GM18499 (cell line): ENCODE data around the gene PRMT3.
"Not testable (repeated sequence)": the region's sequence is repeated elsewhere in the genome, so short reads cannot be mapped to it uniquely, and the experiment has no call there.

ENCODE experiments used
- ATAC-seq: cut with Tn5 transposase; IDR thresholded peaks from one replicate; pipeline ENCODE4 v1.9.1; 2021; ENCODE audit warnings: moderate number of reproducible peaks; ENCODE audit not compliant: insufficient read depth, unreplicated experiment

PRMT3 gene

DNA sequence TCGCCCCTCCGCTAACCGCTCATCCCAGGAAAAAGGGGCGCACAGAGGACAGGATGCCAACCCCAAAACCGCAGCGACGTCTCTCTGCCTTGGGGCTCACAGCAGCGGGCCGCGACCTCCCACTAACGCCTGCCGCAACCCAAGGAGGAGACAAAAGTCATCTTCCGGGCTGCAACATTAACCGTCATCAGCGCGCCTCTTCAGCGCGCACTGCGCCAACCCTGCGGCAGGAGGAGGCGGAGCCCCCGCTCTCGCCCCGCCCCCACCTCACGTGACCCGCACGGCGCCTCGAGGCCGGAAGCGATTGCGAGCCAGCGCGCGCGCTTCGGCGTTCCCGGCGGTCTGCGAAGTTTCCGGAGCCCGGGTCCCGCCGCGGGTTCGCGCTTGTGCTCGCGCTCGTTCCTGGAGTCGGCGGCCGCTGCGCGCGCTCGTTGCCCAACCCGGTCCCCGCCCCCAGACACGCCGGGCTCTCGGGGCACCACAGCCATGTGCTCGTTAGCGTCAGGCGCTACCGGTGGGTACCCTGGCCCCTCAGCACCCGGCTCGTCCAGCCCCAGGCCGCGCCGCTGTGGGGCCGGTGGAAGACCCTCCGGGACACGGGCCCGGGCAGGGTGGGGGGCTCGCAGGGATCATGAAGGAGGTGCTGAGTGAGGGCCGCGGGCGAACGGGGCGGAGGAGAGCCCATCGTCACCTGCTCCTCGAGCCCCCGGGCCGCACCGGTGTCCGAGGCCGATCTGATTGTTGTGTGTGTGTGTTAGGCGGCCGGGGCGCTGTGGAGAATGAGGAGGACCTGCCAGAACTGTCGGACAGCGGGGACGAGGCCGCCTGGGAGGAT, at the start of gene PRMT3:
Gene PRMT3, plus strand, starts transcription at position 456 of the 835 bp plus-strand sequence. Its CDS starts 31 bp downstream, at position 487.
- peak; percentile 71 for ATAC-seq

DNA sequence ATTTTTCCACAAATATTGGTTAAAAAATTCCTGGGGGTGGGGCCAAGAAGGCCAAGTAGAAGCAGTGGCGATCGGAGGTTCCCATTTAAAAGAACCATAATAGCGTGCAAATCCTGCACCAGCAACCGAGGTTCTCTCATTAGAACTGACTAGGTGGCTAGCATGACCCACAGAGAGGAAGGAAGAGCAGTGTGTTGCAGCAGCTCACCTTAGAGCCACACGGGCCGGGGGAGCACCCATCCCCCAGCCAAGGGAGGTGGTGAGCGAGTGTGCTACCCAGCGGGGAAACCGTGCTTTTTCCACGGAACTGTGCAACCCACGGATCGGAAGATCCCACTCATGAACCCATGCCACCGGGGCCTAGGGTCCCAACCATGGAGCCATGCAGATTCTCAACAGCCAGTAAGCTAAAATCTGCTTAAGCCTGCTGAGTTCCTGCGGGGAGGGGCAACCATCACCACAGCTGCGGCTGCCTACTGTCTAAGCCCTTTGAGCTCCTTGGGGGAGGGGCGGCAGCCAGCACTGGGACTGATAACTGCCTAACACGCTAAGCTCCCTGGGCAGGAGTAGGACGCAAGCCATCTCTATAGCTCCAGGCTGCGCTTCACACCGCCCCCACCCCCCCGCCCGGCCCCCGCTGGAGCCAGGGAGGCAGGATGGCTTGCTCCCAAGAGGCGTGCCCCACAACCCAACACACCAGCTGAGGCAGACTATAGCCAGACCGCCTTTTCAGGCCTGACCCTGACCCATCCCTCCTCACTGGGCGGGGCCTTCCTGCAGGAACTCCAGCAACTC, 45.0 kb upstream of the PRMT3 start:
- no peak for ATAC-seq

DNA sequence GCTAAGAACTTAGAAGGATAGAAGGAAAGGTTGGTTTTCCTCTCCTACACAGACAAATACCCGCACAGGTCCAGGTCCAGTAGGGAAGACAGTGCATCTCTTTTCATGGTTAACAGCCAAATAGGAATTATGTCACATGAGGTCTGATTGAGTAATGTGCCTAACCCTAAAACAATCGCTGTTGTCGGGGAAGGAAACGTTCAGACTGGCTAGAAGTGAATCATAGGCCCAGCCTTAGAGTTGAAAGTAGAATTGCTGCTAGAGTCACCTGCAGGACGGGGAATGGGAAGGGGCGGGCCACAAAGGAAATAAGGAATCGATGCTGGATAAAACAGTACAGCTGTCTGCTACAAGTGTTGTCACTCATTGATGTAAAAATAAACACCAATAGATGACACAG, 36.4 kb upstream of the PRMT3 start:
- no peak for ATAC-seq

DNA sequence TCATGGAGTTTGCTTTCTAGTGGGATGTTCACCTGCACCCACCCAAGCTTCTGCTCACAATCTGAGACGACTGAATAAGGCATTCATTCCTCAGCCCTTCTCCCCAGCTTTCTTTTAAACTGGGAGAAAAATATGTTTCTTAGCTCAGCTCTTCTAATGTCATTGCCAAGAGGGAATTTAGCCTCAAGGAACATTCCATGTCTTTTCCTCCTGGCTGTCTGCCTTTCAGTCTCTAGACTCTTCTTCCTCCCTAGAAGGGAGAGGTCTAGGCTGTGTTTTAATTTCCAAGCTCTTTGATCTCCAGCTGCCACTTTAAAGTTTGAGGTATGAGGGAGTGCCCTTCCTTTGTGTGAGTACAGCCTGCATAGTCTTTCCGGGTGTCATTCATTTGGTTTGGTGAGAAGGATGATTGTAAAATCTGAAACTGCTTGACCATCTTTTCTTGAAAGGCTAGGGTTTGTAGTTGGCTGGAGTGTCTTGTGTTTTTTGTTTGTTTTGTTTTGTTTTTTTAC, 35.7 kb upstream of the PRMT3 start:
- no peak for ATAC-seq

DNA sequence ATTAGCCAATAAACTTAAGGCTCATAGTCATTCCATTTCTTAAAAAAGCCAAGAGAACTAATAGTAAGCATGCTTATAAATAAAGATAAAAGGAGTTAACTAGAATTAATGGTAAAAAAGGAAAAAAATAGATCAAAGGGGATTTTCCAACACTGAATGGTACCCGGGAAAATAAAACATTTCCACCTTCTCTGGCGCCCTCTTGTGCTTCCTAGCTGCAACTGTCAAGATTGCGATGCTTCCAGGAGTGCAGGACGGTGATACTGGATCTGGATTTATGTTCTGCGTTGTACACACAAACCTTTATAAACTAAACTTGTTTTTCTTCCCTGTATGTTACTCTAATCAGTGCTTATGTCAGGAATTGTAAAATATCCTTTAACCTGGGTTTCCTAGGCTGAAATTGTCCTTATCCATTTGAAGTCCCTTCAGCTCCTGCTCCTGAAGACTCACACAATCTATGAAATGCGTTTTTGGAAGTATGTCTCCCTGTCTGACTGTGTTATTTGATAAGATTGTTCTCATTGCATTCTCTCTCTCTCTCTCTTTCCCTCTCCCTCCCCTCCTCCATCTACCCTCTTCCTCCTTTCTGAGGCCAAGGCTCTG, 33.6 kb upstream of the PRMT3 start:
- no peak for ATAC-seq

DNA sequence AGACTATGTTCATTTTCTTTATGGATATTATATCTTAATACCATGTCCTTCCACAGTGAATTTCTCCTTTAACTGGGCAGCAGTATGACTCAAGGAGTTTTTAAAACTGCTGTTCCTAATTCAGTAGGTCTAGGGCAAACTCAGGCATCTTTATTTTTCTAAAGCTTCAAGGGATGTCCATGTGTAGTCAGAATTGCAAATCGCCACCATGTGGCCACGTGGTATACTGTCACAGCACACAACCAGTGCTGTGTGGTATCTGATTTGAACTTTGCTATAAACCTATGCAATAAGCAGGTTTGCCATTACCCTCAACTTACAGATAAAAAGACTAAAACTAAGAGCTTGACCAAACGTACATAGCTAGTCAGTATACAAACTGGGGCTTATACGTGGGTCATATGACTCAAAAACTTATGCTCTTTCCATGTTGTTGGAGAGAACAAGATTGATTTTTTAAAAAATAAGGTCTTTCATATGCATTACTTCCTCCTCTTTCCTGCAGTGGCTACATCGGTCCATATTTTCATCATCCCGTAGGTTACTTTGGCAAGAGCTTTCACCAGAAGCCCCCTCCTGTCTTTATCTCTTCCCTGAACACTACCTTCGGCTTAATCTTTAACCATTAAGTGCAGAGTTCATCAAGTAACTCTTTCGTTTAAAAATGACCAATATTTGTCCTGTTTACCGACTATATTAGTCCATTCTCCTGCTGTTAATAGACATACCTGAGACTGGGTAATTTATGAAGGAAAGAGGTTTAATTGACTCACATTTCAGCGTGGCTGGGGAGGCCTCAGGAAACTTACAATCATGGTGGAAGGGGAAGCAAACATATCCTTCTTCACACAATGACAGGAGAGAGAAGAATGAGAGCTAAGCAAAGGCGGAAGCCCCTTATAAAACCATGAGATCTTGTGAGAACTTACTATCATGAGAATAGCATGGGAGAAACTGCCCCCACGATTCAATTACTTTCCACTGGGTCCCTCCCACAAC, 32.0 kb upstream of the PRMT3 start:
- ATAC-seq = no peak

DNA sequence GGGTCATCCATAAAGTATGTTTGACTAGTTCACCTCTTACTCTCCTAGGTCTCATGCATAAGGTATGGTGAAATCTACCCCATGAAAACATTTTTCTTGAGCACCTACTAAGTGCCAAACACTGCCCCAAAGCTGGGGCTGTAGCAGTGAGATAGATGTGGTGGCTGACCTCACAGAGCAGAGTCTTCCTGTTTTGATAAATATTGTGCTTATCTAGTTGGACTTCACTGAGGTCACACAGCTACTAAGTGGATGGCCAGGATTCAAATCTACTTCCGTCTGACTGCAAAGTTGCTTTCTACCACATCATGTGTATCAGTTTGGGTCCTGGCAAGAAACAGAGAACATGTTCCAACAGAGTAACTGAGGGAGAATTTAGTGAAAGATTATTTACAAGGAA, 30.4 kb upstream of the PRMT3 start:
- no peak for ATAC-seq

DNA sequence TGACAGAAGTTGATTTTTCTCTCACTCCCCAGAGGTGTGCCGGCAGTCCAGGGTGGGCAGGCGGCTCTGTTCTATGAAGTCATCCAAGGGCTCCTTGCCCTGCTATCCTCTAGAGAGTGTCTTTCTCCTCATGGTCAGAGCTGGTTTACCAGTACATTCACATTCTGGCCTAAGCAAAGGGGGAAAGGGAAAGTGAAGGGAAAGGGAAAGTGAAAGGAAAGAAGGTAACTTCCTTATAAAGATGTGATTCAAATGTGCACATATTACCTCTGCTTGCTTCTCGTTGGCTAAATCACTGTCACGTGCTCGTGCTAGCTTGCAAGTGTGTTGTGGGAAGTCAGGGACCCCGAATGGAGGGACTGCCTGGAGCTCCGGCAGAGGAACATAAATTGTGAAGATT, 26.9 kb upstream of the PRMT3 start:
- no peak for ATAC-seq

DNA sequence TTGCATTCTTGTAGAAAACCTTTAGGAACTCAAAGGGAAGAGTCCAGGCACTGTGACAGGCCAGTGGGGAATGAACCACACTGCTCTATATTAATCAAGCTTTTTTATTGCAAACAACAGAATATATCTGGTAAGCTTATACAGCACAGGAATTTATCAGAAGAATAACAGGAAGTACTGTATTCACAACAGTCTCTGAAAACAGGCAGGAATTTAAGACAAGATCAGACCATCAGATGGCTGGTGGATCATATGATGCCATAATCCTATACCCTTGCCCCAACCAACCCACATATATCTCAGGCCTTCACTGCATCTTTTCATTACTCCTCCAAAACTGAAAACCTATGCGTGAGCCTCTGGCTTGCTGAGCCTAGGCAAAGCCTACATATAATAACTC, 25.0 kb upstream of the PRMT3 start:
- no peak for ATAC-seq

DNA sequence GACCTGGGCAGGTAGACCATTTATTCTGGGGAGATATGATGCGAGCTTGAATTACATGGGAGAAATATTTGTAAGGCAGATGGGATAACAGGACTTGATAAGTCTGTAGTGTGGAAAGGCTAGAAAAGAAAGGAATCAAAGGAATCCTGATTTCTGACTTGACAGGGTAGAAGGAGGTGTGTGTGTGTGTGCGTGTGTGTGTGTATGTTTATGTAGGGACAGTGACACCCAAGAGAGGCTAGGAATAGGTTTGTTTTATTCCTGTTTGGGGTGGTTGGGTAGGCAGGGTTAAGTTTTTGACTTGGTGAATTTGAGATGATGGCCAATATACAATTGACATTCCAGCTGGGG, 24.4 kb upstream of the PRMT3 start:
- no peak for ATAC-seq

DNA sequence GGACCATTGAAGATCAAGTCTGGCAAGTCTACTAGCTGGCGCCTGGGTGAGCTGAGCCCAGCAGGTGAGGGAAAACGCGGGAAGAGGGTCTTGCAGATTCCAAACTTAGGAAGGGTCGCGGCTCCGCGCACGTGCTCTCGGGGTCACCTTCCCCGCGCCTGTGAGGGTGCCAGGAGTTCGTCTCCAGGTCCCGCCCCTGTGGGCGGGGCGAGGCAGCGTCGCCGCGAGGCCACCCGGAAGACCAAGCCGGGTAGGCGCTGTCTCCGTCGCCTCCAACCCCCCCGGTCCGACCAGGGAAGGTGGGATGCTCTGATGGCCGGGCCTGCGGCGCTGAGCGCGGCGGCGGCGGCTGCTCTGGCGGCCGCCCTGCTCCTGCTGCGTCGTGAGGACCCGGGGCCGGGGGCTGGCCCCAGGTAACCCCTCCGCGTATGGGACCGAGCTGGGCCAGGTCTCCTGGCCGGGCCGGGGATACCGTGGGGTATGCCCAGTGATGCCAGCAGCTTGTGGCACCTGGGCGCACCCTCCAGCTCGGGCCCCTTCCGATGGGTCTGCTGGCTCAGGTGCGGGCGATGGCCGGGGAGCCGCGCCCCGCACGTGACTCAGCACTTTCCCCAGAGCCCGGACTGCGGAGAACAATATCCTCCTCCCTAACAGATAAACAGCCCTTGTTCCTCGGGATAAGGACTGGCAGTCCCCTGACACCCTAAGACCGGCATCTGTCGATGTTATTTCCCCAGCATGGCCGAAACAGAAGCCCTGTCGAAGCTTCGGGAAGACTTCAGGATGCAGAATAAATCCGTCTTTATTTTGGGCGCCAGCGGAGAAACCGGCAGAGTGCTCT, 23.8 kb upstream of the PRMT3 start, which contains the start of gene HTATIP2:
Gene HTATIP2, plus strand, starts transcription at position 215 of the 841 bp plus-strand sequence. Its CDS starts 524 bp downstream, at position 739.
- ATAC-seq = peak; percentile 69

DNA sequence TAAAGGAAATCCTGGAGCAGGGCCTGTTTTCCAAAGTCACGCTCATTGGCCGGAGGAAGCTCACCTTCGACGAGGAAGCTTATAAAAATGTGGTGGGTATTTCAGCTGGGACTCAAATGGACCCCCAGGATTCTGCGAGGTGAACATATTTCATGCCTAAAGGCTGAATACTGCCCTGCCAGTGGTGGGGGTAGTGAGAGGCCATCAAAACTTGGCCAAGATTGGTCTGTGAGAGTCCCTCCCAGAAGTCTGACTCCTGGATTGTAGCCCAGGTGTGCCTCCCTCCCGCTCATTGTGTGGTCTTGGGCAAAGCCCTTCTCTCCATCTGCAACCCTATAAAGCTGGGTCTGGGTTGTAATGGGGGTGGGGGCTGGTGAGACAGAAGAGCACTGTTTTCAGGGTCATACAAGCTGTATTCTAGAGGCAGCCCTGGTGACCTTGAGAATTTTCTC, 23.1 kb upstream of the PRMT3 start:
- no peak for ATAC-seq

DNA sequence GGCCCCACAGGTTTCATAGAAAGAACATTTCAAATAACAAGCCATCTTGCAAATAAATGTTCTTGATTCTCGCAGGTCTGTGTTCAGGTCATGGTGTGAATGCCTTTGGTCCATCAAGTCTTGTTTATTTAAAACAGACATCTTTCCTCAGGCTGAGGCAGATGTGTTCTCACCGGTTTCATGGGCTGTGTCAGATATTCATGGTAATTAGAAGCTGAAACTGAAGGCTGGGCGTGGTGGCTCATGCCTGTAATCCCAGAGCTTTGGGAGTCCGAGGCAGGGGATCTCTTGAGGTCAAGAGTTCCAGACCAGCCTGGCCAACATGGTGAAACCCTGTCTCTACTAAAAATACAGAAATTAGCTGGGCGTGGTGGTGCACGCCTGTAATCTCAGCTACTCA, 22.1 kb upstream of the PRMT3 start:
- ATAC-seq = not testable (repeated sequence)

DNA sequence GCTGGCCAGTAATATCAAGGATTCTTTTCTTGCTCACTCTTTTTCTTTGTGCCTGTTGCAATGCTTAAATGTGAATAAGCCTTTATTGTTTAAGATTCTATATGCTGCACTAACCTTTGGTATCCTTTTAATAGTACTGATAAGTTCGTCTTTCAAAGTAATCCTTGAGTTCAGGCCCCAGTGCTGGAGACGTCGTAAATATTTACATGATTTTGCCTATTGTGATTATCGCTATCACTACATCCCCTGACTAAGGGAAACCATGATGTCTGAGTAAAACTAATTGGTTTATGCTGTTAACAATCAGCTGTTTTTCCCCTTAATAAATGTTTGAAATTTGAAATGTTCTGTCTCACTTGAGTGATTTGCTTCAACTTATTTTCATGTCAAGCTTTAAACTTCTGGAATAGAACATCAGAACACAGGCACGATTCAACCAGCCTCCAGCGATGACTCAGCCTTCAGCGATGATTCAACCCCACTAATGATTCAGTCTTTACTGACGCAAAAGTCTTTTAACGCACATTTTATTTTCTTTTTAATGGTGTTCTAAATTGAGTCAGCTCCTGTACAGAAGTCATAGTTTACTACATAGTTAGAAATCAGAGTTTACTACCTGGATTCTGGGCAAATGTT, 20.1 kb upstream of the PRMT3 start:
- no peak for ATAC-seq

DNA sequence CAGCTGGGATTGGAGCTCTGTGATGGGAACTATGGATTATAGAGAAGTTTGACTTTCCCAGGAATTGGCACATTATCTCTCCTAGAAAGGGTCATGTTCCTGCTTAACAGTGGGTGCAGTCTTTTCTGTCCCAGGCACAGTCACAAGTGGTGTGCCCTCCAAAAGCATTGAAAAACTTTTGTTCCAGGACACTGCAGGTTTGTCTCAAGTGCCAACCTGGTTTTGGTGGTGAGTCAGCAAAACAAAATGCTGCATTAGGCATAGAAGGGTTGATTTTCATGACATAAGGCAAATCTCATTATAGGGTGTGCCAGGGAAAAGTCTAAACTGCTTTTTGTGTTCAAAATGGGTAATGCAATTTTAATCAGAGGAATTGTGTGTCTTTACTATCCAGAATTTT, 19.1 kb upstream of the PRMT3 start:
- ATAC-seq = no peak

DNA sequence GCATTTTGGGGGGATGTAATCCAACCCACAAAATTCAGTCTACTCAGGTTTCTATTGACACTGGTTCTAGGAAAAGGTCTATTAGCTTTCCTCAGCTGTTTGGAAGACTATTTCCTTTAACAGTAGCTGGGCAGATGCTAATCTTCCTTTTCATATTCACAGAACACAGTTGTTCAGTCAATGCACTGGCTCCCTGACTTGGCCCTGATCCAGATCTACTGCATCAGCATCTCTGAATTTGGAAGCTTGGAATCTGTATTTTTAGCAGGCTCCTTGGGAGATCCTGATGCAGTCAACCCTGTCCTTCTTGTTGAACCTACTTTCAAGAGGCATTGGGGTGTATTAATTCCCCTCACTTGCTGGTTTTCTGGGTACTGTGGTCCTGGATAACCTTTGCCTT, 17.7 kb upstream of the PRMT3 start:
- no peak for ATAC-seq

DNA sequence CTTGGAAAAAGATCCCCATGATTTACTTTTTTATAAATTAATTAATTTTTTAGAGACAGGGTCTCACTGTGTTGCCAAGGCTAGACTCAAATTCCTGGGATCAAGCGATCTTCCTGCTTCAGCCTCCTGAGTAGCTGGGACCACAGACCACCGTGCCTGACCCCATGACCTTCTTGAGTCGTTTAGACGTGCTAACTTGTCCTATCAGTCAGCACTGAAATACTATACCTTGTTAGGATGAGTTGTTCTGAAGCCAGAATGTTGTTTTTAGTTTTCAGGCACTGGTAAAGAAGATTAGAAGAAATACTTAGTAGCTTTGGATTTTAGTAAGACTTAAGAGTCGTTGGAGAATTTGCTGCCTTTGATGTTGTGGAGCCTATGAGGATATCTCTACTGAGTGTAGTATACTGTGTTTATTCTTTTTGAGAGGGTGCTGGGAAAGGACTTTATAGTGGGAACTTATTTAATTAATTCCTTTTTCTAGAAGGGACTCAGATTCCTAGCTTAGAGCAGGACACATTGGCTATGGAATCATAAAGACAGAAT, 15.4 kb upstream of the PRMT3 start:
- no peak for ATAC-seq

DNA sequence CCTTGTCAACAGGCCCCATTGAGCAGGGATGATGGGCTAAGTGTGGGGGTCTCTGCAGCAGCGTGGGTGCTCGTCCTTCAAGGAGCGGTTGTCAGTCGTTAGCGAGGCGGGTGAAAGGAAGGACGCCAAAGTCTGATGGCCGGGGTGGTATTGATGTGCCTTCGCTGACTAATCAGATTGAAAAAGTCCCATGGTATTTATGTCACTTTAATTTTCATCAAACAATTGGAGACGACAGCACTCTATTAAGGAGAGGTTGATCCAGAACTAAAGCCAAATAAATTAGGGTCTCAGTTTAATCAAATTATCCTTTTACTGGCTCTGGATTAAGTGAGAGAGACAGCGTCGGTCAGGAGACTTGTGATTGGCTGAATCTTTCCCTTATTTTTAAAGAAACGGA, 14.4 kb upstream of the PRMT3 start:
- ATAC-seq = no peak
